Astrocyte (in vitro differentiated cells and primary cell): ENCODE results near the gene C17orf113.

Source experiments
- EZH2 ChIP-seq: IDR thresholded peaks from 2 replicates; pipeline ENCODE4 v1.6.1; 2012; ENCODE audit warnings: mild to moderate bottlenecking, low read length, inconsistent platforms; ENCODE audit not compliant: insufficient read depth
- TF ChIP-seq, protein P1 (sequence below): IDR thresholded peaks from 2 replicates; pipeline ENCODE4 v1.5.1; 2011; ENCODE audit warnings: low read depth, mild to moderate bottlenecking, inconsistent platforms, low read length, moderate library complexity; ENCODE audit not compliant: insufficient read depth

DNA sequence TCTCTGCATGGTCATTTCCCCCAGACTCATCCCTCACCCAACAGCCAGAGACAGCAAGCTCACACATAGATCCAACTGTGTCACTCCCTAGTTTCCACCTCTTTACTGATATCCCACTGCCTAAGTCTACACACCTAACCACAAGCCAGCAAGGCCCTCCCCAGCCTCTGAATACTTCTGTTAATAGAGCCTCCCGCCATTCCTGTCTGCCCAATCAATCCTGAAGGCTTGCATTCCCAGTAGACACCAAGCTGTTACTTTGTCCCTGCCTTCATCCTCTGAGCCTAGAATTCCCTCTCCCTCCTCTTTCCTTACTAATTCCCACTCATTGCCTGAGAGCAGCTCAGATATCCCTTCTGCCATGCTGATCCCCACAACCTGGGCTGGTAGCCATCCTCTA lies 4.7 kb downstream of the C17orf113 start:
- TF ChIP-seq, protein P1, sequence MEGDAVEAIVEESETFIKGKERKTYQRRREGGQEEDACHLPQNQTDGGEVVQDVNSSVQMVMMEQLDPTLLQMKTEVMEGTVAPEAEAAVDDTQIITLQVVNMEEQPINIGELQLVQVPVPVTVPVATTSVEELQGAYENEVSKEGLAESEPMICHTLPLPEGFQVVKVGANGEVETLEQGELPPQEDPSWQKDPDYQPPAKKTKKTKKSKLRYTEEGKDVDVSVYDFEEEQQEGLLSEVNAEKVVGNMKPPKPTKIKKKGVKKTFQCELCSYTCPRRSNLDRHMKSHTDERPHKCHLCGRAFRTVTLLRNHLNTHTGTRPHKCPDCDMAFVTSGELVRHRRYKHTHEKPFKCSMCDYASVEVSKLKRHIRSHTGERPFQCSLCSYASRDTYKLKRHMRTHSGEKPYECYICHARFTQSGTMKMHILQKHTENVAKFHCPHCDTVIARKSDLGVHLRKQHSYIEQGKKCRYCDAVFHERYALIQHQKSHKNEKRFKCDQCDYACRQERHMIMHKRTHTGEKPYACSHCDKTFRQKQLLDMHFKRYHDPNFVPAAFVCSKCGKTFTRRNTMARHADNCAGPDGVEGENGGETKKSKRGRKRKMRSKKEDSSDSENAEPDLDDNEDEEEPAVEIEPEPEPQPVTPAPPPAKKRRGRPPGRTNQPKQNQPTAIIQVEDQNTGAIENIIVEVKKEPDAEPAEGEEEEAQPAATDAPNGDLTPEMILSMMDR = no peak
- TF ChIP-seq EZH2 = no peak
